T-helper 1 cell (primary cell): ENCODE data around the gene TAB2.
"Not testable (repeated sequence)": the region's sequence is repeated elsewhere in the genome, so short reads cannot be mapped to it uniquely, and the experiment has no call there.

Experiments used
- DNase-seq, 5 donors: peaks; one replicate each; pipeline ENCODE4 v3.0.0-alpha.2; 2012 to 2020

Gene TAB2

DNA sequence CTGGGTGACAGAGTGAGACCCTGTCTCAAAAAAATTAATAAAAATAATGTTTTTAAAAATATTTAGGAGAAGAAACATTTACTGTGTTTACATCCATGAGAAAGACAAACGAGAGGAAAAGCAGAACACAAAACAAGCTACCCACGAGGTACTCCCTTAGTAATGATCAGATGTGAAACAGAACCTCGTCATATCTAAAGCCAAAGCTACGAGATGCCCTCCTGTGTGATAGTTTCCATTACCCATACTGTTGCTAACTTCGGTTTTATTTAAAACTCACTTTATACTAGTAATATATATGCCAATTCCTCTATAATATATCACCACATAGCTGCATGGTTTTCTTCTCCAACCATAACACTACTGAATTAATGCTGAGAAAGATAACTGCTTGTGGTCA is 103.6 kb downstream of the TAB2 start:
- no peak for DNase-seq

DNA sequence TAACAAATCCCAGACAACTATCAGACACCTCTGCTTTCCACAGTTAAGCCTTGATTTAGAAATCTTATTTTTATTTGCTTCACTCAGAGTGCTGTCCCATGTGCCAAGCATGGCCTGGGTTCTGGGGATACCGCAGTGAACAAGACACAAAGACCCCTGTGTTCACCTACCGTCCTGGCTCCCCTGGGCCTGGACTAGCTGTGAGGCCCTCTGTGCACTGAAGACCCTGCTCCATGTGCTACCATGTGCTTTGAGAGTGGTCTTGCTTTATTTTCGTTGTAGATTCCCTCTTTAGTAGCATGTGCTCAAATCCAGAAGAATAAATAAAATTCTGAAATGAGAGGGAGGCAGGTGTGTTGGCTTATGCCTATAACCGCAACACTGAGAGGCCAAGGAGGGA is 105.1 kb downstream of the TAB2 start:
- no peak for DNase-seq

DNA sequence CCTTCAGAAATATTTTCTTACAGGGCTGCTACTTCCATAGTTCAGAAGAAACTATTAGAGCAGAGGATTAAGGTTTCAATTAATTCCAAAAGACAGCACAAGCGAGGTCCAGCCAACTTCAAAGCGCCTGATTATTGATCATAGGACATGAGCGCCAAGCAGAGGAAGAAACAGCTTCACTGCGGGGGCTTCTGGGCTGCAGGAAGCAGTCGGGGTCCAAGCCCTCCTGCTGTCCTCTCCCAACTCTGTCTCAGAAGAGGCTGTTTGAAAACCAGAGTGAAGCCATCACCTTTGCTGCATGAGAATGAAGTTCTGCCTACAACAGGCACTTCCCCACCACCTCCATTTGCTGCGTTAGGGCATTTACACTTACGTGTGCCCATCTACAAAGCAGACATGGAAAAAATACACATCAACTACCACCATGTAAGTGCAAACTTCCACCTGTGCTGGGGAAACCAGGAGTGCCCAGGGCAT is 106.5 kb downstream of the TAB2 start:
- no peak for DNase-seq

DNA sequence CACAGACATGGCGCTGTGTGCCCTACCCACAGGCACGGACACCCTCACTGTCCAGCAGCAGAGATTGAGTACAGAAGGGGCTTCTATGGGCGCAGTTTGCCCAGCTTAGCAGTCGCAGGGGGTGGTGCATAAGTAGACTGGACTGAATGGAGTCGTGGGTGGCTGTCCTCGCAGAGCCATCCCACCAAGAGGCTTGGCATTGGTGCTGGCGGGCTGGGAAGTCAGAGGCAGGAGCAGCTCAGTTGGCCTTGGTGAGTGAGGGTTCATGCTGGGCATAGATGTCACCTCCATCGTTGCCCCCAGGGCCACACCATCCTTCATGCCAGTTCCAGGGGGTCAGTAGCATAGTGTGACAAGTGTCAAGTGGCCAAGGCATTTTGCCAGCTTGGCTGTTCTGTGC is 107.7 kb downstream of the TAB2 start:
- DNase-seq = no peak

DNA sequence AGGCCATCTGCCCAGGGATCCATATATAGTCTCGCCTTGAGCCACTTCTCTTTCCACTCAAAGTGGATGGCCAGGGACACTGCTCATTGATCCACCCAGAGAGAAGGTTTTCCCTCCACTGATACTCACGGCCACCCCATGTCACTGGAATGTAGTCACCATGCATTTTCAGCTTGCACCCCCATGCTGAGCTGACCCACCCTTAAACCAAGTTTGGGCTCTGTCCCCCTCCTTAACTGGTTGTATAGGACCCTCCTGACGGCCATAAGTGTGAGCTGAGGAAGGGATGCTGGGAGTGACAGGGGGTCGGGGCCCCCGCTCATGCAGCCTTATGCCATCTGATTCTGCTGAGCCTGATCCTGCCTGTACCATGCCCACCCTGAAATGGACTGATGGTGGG is 108.2 kb downstream of the TAB2 start:
- DNase-seq = no peak

DNA sequence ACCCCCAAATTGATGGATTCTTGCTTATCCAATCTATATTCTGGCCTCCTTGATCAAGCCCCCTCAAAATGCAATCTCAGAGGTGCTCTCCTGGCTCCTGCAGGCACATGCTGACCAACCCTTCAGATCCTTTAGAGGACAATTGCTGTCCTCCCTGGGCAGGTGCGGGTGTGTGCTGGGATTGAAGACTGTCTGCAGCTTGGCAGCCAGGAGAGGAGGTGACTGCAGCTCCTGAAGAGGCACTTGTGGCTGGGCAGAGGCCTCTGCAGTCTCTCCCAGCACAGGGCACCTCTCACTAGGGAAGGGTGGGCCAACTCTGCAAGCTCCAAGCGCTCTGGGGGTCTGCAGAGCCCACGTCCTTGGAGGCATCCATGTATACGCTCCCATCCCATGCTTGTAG is 111.1 kb downstream of the TAB2 start:
- no peak for DNase-seq

DNA sequence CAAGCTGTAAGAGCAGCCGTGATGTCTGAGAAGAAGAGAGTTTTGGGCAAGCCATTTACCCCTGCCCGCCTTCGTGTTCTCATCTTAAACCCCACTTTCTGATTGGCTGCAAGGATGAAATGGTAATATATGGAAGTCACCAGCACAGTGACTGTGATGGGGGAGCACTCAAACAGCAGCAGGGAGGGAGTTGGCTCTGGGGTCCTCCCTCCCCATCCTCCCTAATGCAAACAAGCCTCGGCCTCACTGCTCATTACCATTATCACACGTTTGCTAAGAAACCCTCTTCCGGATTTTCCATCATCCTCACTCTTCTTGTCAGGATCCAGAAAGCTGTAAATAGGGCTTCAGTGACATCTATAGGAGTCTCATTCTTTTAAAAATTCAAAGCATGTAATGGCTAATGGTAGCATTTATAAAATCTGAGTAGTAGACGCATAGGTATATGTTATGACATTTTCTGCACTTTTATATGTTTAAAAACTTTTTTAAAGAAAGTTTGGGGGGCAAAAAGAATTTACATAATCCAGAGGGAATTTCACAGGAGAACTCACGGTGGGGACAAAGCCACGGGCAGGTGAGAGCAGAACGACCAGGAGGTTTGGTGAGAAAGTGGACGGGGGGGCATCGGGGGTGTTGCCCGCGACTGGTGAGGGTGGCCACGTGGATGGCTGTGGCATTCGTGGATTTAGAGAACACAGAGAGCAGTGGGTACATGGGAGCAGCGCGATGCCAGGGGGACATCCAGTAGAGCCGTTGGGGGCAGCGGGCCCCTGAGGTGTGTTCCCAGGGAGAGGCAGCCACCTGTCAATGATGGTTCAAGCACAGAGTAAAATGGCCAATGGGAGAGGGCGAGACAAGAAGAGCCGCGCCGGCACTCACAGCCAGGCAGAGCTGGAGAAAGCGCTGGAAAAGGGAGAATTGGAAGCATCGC is 112.2 kb downstream of the TAB2 start:
- no peak for DNase-seq

DNA sequence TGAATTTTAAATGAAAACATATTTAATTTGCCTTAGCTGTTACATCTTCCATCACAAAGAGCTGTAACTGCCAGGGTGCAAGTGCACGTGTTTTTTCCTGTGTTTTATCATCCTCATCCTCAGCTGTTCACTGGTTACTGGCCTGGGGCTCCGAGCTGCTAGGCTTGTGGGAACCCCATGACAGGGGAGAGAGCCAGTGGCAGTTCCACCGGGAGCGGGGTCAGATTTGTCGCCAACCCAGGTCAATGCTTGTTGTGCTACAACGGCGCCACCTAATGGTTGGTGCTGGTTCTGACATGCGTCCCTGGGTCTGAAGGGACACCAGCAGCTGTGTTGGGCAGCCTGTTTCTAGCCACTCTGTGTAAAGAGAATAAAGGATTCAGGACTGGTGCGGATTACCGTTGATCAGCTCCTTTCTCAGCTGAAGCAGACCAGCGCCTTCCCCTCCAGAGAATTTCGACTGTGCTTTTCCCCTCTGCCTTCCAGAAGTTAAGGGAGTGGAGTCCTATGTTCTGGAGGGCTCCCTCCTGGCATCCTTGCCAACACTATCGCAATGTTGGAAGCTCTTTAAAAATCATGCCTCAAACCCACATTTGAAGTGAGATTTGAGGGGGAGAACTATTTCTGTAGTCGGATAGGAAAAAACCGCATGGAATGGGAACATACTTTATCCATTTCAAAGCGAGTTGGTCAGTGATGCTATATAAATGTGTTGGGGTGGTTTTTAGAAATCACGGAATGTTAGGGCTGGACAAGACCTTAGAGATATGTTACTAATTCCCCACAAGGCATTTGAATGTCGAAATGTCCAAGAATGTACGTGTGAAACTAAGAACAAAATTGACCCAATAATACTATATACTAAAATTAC is 114.6 kb downstream of the TAB2 start:
- peak; percentile 67 to 87 (median 80) for DNase-seq

DNA sequence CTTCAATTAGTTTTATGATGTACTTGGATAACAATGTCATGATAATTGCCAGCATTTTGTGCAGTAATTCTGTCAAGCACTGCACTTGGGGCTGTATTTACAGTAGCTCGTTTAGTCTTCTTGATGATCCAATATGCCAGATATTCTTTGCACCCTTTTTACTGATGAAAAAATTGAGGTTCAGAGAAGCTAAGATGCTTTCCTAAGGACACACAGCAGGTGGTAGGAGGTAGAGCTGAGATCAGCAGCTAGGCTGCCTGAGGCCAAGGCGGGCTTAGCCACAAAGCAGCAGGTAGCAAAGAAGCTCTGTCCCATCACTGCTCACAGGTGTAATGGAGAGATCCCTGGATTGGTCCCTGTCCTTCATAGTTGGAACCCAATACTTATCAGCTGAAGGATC is 115.9 kb downstream of the TAB2 start:
- no peak for DNase-seq

DNA sequence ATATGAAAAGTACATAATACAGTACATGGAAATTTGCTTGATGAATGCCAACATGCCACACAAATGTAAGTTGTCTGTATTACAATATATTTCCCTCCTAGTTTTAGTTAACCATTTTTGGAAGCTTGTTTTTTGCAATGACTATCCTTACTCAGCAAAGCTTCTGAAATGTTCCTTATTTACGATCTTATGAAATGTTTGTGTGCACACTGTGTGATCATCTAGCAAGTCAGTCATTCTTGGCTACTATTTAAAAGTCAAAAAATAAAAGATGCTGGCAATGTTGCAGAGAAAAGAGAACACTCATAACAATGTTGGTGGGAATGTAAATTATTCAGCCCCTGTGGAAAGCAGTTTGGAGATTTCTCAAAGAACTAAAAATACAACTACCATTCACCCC is 116.4 kb downstream of the TAB2 start:
- DNase-seq = no peak

DNA sequence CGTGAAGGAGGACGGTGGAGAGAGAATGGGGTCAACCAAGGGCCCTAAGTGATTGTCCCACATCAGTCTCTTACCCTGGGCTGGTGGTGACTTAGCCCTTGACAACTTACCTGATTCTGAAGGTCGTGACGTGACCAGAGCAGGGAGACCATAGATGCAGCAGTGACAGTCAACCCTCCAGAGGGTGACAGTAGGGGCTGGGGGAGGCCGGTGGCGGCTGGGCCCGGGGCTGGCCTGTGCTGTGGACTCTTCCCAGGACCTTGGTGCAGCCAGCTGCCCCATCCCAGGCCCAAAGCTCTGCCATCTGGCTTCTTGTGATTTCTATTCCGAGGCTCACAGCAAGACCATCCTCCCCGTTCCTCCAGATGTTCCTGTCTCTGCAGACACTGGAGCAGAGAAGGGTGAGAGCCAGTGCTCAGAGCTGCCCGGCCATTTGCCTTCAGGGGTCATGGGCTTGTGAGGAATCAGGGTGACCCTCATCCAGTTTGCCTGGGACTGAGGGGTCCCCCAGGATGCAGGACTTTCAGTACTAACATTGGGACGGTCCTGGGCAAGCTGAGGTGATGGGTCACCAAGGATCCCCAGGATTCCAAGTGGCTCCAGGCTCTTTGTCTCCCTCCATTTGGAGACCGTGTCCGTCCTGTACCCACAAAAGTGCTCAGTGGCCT is 118.5 kb downstream of the TAB2 start:
- DNase-seq = no peak

DNA sequence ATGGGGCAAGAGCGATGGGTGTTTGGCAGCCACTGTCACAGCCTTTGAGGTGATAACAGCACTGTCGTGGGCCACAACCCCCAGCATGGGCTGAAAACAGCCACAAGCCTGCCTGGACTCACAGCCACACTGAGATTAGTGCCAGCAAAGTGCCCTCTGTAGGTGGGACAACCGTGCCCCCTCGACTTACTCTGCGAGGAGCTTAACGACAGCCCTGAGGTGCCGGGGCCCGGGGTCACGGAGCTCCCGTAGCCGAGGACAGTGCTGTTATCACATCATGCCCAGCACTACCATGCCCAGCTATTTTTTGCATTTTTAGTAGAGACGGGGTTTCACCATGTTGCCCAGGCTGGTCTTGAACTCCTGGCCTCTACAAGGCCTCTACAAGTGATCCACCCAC is 119.1 kb downstream of the TAB2 start:
- no peak for DNase-seq

DNA sequence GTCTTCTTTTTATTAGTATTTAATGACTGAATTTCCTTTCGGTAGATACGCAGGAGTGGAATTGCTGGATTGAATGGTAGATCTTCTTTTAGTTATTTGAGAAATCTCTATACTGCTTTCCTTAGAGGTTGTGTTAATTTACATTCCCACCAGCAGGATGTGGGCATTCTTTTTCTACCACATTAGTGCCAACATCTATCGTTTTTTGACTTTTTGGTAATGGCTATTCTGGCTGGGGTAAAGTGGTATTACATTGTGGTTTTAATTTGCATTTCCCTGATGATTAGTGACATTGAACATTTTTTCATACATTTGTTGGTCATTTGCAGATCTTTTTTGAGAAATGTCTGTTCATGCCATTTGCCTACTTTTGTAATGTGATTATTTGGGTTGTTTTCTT is 119.7 kb downstream of the TAB2 start:
- no peak for DNase-seq

DNA sequence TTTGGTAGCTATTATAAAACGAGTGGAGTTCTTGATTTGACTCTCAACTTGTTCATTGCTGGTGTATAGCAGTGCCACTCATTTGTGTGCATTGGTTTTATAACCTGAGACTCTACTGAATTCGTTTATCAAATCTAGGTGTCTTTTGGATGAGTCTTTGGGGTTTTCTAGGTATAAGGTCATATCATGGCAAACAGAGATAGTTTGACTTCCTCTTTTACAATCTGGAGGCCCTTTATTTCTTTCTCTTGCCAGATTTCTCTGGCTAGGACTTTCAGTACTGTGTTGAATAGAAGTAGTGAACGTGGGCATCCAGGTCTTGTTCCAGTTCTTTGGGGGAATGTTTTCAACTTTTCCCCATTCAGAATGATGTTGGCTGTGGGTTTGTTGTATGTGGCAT is 121.3 kb downstream of the TAB2 start:
- DNase-seq = no peak

DNA sequence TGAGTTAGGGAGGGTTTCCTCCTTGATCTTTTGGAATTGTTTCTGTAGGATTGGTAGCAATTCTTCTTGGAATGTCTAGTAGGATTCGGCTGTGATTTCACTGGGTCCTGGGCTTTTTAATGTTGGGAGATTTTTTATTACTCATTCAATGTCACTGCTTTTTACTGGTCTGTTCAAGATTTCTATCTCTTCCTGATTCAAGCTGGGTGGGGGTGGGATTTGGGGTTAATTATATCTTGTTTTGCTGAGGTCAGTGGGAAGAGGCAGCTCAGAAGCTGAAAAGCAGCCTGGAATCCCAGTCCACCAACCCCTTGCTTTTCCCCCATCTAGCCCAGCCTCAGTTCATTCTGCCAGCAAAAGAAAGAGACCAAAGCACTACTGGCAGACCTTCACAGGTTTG is 122.1 kb downstream of the TAB2 start:
- no peak for DNase-seq

DNA sequence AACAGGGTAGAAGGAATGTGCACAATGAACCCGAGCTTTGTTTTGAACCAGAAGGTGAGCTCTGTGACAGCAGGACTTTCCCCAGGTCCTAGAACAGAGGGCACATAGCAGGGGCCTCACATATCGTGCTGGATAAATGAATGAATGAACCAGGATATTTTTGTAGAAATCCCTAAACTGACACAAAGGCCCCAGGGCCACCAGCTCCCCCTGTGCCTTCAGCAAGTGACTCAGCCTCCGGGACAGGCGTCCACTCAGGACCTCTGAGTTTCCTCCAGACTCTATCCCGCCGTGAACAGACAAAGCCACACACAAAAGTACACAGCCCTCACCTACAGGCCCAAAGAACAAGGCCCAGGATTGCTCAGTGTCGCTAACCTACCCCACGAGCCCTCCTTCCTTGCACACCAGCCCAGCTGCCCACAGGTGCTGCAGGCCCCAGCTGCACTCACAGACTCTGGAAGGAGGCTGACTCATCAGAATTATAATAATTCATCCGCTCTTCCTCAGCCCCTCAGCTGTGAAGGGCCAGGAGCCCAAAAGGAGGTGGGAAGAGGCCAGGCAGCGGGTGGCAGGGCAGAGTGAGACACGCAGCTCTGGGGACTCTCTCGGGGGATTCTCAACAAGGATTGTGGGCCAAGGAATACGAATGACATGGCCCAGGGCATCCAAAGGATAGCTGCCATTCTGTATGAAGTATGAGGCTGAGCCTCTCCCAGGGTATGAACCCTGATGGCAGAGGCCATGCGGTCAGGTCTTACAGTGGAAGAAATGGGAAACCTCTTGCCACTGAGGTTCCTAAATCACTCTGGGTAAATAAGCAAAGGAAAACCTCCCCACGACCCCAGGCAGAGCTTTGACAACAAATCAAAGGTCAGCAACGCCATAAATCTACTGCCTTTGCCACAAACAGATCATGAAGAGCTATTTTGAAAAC is 123.5 kb downstream of the TAB2 start:
- DNase-seq = no peak

DNA sequence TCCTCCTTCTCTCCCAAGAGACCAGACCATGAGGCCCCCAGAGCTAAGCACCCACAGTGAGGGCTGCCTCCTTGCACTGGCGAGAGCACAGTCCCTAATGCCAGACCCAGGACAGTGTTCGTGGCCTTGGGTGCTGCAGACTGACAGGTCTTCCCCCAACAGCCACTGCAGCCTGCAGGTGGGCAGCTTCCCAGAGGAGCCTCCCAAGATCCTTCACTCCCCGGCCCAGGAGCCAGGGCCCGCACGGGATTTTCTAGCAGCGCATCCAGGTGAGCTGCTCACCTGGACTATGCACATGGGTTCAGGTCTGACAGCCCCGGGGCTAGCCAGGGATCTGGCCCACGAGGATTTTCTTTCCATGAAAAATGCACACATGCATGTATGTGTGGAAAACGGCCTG is 124.2 kb downstream of the TAB2 start:
- DNase-seq = no peak

DNA sequence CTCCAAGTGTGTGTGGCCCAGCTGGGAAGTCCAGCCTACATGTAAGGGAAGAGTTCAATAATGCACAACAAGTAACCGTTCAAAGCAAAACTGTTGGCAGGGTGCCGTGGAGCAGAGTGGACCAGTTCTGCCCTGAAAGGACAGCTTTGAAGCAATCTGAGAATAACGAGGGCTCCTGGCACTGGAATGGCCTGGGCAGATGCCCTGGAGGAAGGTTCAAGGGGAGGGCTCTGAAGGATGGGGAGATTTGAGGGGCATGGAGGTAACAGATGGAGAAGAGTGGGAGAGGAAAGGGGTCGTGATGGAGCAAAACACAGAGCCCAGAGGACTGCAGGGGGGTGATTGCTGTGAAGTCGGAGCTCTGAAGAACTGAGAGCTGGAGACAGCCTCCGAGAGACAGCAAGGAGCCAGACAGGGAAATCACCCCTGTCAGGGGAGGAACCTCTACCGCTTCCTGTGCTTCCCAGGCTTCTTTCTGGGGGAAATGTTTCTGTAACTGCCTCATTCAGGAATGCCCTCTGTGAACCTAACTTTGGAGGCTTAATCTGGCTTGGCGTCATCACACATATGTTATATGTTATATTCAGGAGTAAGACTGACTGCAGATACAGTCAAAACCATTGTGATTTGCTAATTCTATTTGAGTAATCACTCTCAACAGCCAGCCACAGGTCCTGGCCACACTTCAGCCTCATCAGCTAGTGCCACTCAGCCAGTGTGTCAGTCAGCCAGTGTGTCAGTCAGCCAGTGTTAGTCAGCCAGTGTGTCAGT is 126.1 kb downstream of the TAB2 start:
- DNase-seq = no peak

DNA sequence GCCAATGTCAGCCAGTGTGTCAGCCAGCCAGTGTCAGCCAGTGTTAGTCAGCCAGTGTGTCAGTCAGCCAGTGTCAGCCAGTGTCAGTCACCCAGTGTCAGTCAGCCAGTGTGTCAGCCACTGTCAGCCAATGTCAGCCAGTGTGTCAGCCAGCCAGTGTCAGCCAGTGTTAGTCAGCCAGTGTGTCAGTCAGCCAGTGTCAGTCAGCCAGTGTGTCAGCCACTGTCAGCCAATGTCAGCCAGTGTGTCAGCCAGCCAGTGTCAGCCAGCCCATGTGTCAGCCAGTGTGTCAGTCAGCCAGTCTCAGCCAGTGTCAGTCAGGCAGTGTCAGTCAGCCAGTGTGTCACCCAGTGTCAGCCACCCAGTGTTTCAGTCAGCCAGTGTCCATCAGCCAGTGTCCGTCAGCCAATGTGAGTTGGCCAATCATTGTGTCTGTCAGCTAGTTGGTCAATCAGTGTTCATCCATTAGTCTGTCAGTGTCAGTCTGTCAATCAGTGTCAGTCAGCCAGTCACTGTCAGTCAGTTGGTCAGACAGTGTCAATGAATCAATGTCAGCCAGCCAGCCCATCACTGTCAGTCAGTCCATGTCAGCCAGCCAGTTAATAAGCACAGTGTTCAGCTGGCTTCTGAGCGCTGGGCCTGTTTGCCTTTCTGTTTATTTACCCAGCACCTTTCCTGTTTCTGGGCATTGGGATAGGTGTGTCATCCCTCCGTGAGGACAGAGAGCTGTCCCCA is 127.0 kb downstream of the TAB2 start:
- not testable (repeated sequence) for DNase-seq

DNA sequence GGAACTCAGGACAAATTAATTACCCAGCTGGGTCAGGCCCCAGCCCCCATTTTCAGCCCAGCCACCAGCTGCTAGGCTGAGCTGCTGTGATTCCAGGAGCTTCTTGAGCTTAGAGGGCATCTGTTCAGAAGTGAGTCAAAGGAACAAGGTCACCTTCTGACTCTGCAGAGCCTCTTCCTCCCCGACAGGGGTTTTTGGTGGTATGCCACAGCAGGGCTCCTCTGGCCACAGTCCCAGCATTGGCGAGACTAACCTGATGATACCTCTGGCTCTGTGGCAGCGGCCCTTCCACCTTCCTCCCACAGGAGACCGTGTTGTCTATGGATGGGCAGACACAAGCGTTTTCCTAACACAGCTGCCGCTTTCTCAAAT is 127.6 kb downstream of the TAB2 start:
- peak in 1 of 5 donors; percentile 47 for DNase-seq

DNA sequence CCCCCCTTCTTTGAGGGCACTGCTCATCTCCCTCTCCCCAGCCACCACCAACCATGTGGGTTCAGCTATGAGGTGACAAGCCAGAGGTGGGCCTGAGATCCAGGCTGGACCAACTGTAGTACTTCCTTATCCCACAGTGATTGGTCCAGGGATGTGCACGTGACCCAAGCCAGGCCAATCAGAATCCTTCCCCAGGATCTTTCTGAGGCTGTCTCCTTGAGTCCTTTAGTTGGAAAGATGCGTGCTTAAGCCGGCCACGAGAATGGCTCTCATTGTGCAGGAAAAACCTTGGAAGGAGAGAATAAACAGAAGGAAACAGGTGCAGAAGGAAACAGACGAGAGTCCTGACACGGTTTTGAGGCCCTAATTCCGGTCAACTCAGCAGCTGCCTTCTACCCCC is 128.1 kb downstream of the TAB2 start:
- DNase-seq = no peak
